ENCODE data around the gene PSMB10.

Gene PSMB10

GRCh38 chr16:67963662-67964321 is 27.1 kb upstream of the PSMB10 start:
- no peak for DNase-seq

GRCh38 chr16:67963292-67963661 is 26.6 kb upstream of the PSMB10 start:
- no peak for DNase-seq

- no peak for DNase-seq
These were observed 25.5 kb upstream of the PSMB10 start for GRCh38 chr16:67962135-67962534.

GRCh38 chr16:67961551-67961957 is 24.9 kb upstream of the PSMB10 start:
- DNase-seq = no peak

GRCh38 chr16:67959536-67960329 is 23.1 kb upstream of the PSMB10 start:
- DNase-seq = no peak

- DNase-seq = no peak
These were observed 21.0 kb upstream of the PSMB10 start for GRCh38 chr16:67957622-67958021.

- no peak for DNase-seq
These were observed 18.0 kb upstream of the PSMB10 start for GRCh38 chr16:67954421-67955196.

- no peak for DNase-seq
These were observed 17.2 kb upstream of the PSMB10 start for GRCh38 chr16:67953641-67954375.

- no peak for DNase-seq
These were observed 14.8 kb upstream of the PSMB10 start for GRCh38 chr16:67951485-67951884.

GRCh38 chr16:67950335-67950843 is 13.7 kb upstream of the PSMB10 start:
- no peak for DNase-seq

- no peak for DNase-seq
These were observed 13.0 kb upstream of the PSMB10 start for GRCh38 chr16:67949645-67950044.

- DNase-seq = no peak
These were observed 11.4 kb upstream of the PSMB10 start for GRCh38 chr16:67948015-67948414.

- DNase-seq = no peak
These were observed 10.4 kb upstream of the PSMB10 start for GRCh38 chr16:67946966-67947558.

- no peak for DNase-seq
These were observed 9.5 kb upstream of the PSMB10 start for GRCh38 chr16:67946128-67946569.

GRCh38 chr16:67945392-67945933 is 8.8 kb upstream of the PSMB10 start:
- no peak for DNase-seq

GRCh38 chr16:67944690-67945391 is 8.2 kb upstream of the PSMB10 start:
- no peak for DNase-seq

GRCh38 chr16:67943619-67944504 is 7.2 kb upstream of the PSMB10 start, which contains the start of gene LCAT:
Gene LCAT (minus strand): TSS chr16:67944120. CDS start chr16:67944101, 19 bp downstream.
- no peak for DNase-seq

GRCh38 chr16:67943256-67943618 is 6.6 kb upstream of the PSMB10 start:
- no peak for DNase-seq

GRCh38 chr16:67942510-67943255 is 6.0 kb upstream of the PSMB10 start:
- no peak for DNase-seq

GRCh38 chr16:67942200-67942509 is 5.5 kb upstream of the PSMB10 start:
- DNase-seq = peak; percentile 74
